OCI-LY7 (cell line): ENCODE measurements around the gene PPAT. TPM values are rescaled to one million over a fixed set of nuclear protein-coding genes. Genes with fewer than 3 reads are reported as not detected.

Source experiments
- BruUV-seq: library from RNA; stranded (reverse); fragments of 400-500 nt; replicated peaks from 2 replicates; lab custom pipeline; 2021; lab: Mats Ljungman, UMichigan
- CTCF ChIA-PET: fragments of 300-600 bp; sonication (Branson Sonifier 250); formaldehyde crosslinking; loops from one replicate; lab custom pipeline; 2022; ENCODE audit warnings: antibody characterized with exemption; ENCODE audit not compliant: unreplicated experiment; lab: Charles Lee
- POLR2A ChIA-PET: fragments of 300-600 bp; sonication (Branson Sonifier 250); formaldehyde crosslinking; loops from one replicate; lab custom pipeline; 2022; ENCODE audit warnings: antibody characterized with exemption; lab: Charles Lee
- DNase-seq: peaks from one replicate; pipeline ENCODE4 v3.0.0-alpha.2; 2015; ENCODE audit warnings: low spot score
- H2AFZ ChIP-seq: fragments of 200-600 bp; sonication (generic), shearing (Covaris generic); 2 replicates; pipeline ENCODE4 v1.6.1; 2014; ENCODE audit warnings: mild to moderate bottlenecking, antibody characterized with exemption, low read length, moderate library complexity
- H3K27ac ChIP-seq: fragments of 200-600 bp; sonication (generic); 2 replicates; pipeline ENCODE4 v1.5.1; 2014; ENCODE audit warnings: mixed run types, low read depth, mild to moderate bottlenecking, moderate library complexity, low read length, inconsistent platforms; ENCODE audit not compliant: poor library complexity, severe bottlenecking
- H3K36me3 ChIP-seq: fragments of 200-600 bp; sonication (generic); 2 replicates; pipeline ENCODE4 v1.6.1; 2014; ENCODE audit warnings: mild to moderate bottlenecking, antibody characterized with exemption, low read length, moderate library complexity, mixed read lengths; ENCODE audit not compliant: insufficient read depth
- H3K4me1 ChIP-seq: fragments of 200-600 bp; sonication (generic); 2 replicates; pipeline ENCODE4 v1.5.1; 2014; ENCODE audit warnings: mild to moderate bottlenecking, low read length; ENCODE audit not compliant: insufficient read depth, poor library complexity, severe bottlenecking
- H3K4me2 ChIP-seq: fragments of 200-600 bp; sonication (generic); 2 replicates; pipeline ENCODE4 v1.6.1; 2014; ENCODE audit warnings: mild to moderate bottlenecking, low read length
- H3K4me3 ChIP-seq: fragments of 200-600 bp; sonication (generic); 2 replicates; pipeline ENCODE4 v1.5.1; 2014; ENCODE audit warnings: mild to moderate bottlenecking, low read depth, low read length; ENCODE audit not compliant: poor library complexity, severe bottlenecking
- H3K79me2 ChIP-seq: fragments of 200-600 bp; sonication (generic); 2 replicates; pipeline ENCODE4 v1.6.1; 2016; ENCODE audit warnings: low read depth, mild to moderate bottlenecking, low read length, moderate library complexity, mixed read lengths; ENCODE audit not compliant: insufficient read depth
- H3K9me2 ChIP-seq: fragments of 200-600 bp; sonication (generic); 2 replicates; pipeline ENCODE4 v1.6.1; 2016; ENCODE audit warnings: mild to moderate bottlenecking, low read length, mixed read lengths; ENCODE audit not compliant: insufficient read depth
- H3K9me3 ChIP-seq: fragments of 200-600 bp; sonication (generic); 2 replicates; pipeline ENCODE4 v1.6.1; 2014; ENCODE audit warnings: mild to moderate bottlenecking, mixed run types, low read length, mixed read lengths
- H4K20me1 ChIP-seq: fragments of 200-600 bp; sonication (generic); 2 replicates; pipeline ENCODE4 v1.6.1; 2014; ENCODE audit warnings: mild to moderate bottlenecking, antibody characterized with exemption, low read length, moderate library complexity, mixed read lengths; ENCODE audit not compliant: insufficient read depth
- CTCF ChIP-seq: fragments of 200-600 bp; sonication (generic); conservative IDR thresholded peaks from 2 replicates; pipeline ENCODE4 v1.5.1; 2014; ENCODE audit warnings: mild to moderate bottlenecking, antibody characterized with exemption, low read length, moderate library complexity, mixed read lengths
- EZH2phosphoT487 ChIP-seq: fragments of 200-600 bp; sonication (generic); IDR thresholded peaks from 2 replicates; pipeline ENCODE4 v1.6.1; 2018; ENCODE audit warnings: low read depth, borderline replicate concordance, mild to moderate bottlenecking, mixed run types, antibody characterized with exemption, low read length, moderate library complexity, mixed read lengths
- intact Hi-C: fragments of 100-400 bp; cut with micrococcal nuclease; formaldehyde crosslinking; loops from one replicate; pipeline ENCODE4 v1.10.0; 2022; ENCODE audit not compliant: unreplicated experiment
- total RNA-seq, 2 experiments: library from RNA; depleted of rRNA in 1 of 2; stranded (reverse); fragments of >200 nt in 1 of 2; shearing (Covaris generic) in 1 of 2; gene quantifications; 2 replicates each; pipeline ENCODE4 v1.2.3, GENCODE V29; 2014 to 2022

The PPAT gene
- total RNA-seq, 2 experiments from 2014 or later, result 35.8 to 54.3 TPM

DNA sequence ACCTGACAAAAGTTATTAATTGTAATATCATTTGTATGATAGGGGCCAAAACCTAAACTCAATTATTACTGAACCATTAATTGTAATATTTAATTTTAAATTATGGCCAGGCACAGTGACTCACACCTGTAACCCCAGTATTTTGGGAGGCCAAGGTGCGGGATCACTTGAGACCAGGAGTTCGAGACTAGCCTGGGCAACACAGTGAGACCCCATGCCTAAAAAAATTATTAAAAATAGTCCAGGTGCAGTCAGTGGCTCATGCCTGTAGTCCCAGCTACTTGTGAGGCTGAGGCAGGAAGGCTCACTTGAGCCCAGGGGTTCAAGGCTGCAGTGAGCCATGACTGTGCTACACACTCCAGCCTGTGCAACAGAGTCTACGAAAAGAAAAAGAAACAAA is 18.0 kb downstream of the PPAT start:
- Histone ChIP-seq H4K20me1 (peaks cover 59% of the 10 kb centered on the region), H3K4me2 (no peak overlapping the region), H3K36me3 (peaks cover 32% of the 10 kb centered on the region), H3K4me1 (peaks cover 14% of the 10 kb centered on the region), H3K9me2 (no peaks in the 10 kb centered on the region), H3K79me2 (peaks cover 100% of the 10 kb centered on the region), H2AFZ (no peak overlapping the region), H3K4me3 (no peak overlapping the region), H3K27ac (no peak overlapping the region), H3K9me3 (no peaks in the 10 kb centered on the region)
- CTCF ChIA-PET, result interaction anchor here (0.5 to 0.6 kb wide), 2 partner anchors 258 to 609 kb away, joined by 3 read pairs; no protein-coding TSS in a partner anchor
- POLR2A ChIA-PET, result interaction anchor here (0.6 to 1.2 kb wide), 2 partner anchors 13 to 246 kb away, joined by 3 read pairs; no protein-coding TSS in a partner anchor
- TF ChIP-seq EZH2phosphoT487 (no peak), CTCF (no peak)
- intact Hi-C loops, result no loop called here
- no TSS peak for BruUV-seq
- no peak for DNase-seq

- Histone ChIP-seq H3K27ac (no peak overlapping the region), H3K79me2 (peaks cover 100% of the 10 kb centered on the region), H3K4me2 (no peak overlapping the region), H3K4me3 (no peak overlapping the region), H2AFZ (no peak overlapping the region), H3K36me3 (peaks cover 30% of the 10 kb centered on the region), H3K4me1 (peaks cover 14% of the 10 kb centered on the region), H3K9me3 (no peaks in the 10 kb centered on the region), H4K20me1 (peaks cover 61% of the 10 kb centered on the region), H3K9me2 (no peaks in the 10 kb centered on the region)
- CTCF ChIA-PET, result no interaction called here
- TF ChIP-seq CTCF (no peak), EZH2phosphoT487 (no peak)
- POLR2A ChIA-PET, result interaction anchor here (1.2 to 1.3 kb wide), 2 partner anchors 13 to 14 kb away, joined by 3 read pairs; no protein-coding TSS in a partner anchor
- DNase-seq, result no peak
- no TSS peak for BruUV-seq
- intact Hi-C loops, result no loop called here
These were observed 19.1 kb downstream of the PPAT start for GRCh38 chr4:56416349-56416748.

DNA sequence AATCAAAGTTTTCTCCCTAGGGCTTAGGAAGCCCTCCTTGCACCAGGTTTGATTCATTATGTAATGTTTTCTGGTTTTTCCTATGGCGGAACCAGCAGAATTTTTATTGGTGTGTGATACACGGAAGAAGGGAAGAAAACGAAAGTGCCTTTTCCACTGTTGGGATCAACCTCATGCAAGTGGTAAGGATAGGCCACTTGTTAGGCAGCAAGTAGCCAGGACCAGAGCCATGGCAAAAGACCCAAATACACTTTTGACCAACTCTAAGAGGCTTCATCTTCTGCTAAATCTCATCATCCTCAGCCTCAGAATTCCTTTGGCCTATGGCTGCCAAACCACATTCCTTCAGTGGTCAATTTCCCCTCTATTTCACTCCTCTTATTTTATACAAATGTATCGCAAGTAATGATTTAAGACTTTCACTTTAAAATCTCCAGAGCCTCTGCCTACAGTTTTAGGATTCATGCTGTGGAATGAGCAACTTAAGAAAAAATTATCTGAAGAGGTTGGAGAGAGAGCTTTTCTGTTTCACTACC is 21.2 kb downstream of the PPAT start:
- H3K9me2 ChIP-seq, result no peaks in the 10 kb centered on the region
- H3K4me3 ChIP-seq, result no peak overlapping the region
- peaks cover 57% of the 10 kb centered on the region for H4K20me1 ChIP-seq
- ChIA-PET CTCF (no interaction called here), POLR2A (no interaction called here)
- DNase-seq, result no peak
- no peak overlapping the region for H3K4me2 ChIP-seq
- intact Hi-C loops, result no loop called here
- TF ChIP-seq EZH2phosphoT487 (no peak), CTCF (no peak)
- peaks cover 23% of the 10 kb centered on the region; the same call in 1 of the 2 replicates for H3K36me3 ChIP-seq
- H3K27ac ChIP-seq, result no peak overlapping the region
- BruUV-seq, result no TSS peak
- H3K4me1 ChIP-seq, result no peaks in the 10 kb centered on the region
- no peaks in the 10 kb centered on the region for H3K9me3 ChIP-seq
- peaks cover 100% of the 10 kb centered on the region for H3K79me2 ChIP-seq
- no peak overlapping the region for H2AFZ ChIP-seq
